HEK293 (cell line): Measurements from ENCODE around the gene HOXA11.

Experiments
- ATF2 ChIP-seq: fragments of 450-650 bp; formaldehyde crosslinking; IDR thresholded peaks from 2 replicates; pipeline ENCODE4 v1.5.1; 2016; ENCODE audit warnings: missing biosample characterization, missing genetic modification characterization, low read depth
- BCL11B ChIP-seq: fragments of 450-650 bp; formaldehyde crosslinking; IDR thresholded peaks from 2 replicates; pipeline ENCODE4 v1.5.1; 2016; ENCODE audit warnings: low read depth, missing biosample characterization, missing genetic modification characterization
- PRDM10 ChIP-seq: fragments of 450-650 bp; formaldehyde crosslinking; IDR thresholded peaks from 2 replicates; pipeline ENCODE4 v1.5.1; 2016; ENCODE audit warnings: missing biosample characterization, missing genetic modification characterization
- PRDM2 ChIP-seq: fragments of 450-650 bp; formaldehyde crosslinking; IDR thresholded peaks from 2 replicates; pipeline ENCODE4 v1.5.1; 2016; ENCODE audit warnings: missing biosample characterization, missing genetic modification characterization, borderline replicate concordance
- PRDM4 ChIP-seq: fragments of 450-650 bp; formaldehyde crosslinking; IDR thresholded peaks from 2 replicates; pipeline ENCODE4 v1.5.1; 2017; ENCODE audit warnings: missing biosample characterization, missing genetic modification characterization
- REPIN1 ChIP-seq: fragments of 450-650 bp; formaldehyde crosslinking; IDR thresholded peaks from 2 replicates; pipeline ENCODE4 v1.5.1; 2017; ENCODE audit warnings: missing biosample characterization, missing genetic modification characterization, low read depth
- TSHZ1 ChIP-seq: fragments of 450-650 bp; formaldehyde crosslinking; IDR thresholded peaks from 2 replicates; pipeline ENCODE4 v1.5.1; 2016; ENCODE audit warnings: missing biosample characterization, missing genetic modification characterization, borderline replicate concordance
- WT1 ChIP-seq: fragments of 450-650 bp; formaldehyde crosslinking; IDR thresholded peaks from 2 replicates; pipeline ENCODE4 v1.5.1; 2016; ENCODE audit warnings: missing biosample characterization, missing genetic modification characterization
- ZBTB1 ChIP-seq: fragments of 450-650 bp; formaldehyde crosslinking; IDR thresholded peaks from 2 replicates; pipeline ENCODE4 v1.5.1; 2016; ENCODE audit warnings: missing biosample characterization, missing genetic modification characterization
- ZBTB17 ChIP-seq: fragments of 450-650 bp; formaldehyde crosslinking; IDR thresholded peaks from 2 replicates; pipeline ENCODE4 v1.5.1; 2016; ENCODE audit warnings: missing biosample characterization, missing genetic modification characterization
- ZBTB20 ChIP-seq: fragments of 450-650 bp; formaldehyde crosslinking; IDR thresholded peaks from 2 replicates; pipeline ENCODE4 v1.5.1; 2016; ENCODE audit warnings: missing biosample characterization, missing genetic modification characterization
- ZBTB8A ChIP-seq: fragments of 450-650 bp; formaldehyde crosslinking; IDR thresholded peaks from 2 replicates; pipeline ENCODE4 v1.5.1; 2016; ENCODE audit warnings: missing biosample characterization, missing genetic modification characterization
- ZNF10 ChIP-seq: fragments of 450-650 bp; formaldehyde crosslinking; IDR thresholded peaks from 2 replicates; pipeline ENCODE4 v1.5.1; 2017; ENCODE audit warnings: missing biosample characterization, missing genetic modification characterization
- ZNF112 ChIP-seq: fragments of 450-650 bp; formaldehyde crosslinking; IDR thresholded peaks from 2 replicates; pipeline ENCODE4 v1.5.0; 2017; ENCODE audit warnings: missing biosample characterization, missing genetic modification characterization
- ZNF2 ChIP-seq: fragments of 450-650 bp; formaldehyde crosslinking; IDR thresholded peaks from 2 replicates; pipeline ENCODE4 v1.5.1; 2016; ENCODE audit warnings: missing biosample characterization, missing genetic modification characterization
- ZNF324 ChIP-seq: fragments of 450-650 bp; formaldehyde crosslinking; IDR thresholded peaks from 2 replicates; pipeline ENCODE4 v1.5.1; 2016; ENCODE audit warnings: missing biosample characterization, missing genetic modification characterization
- ZNF341 ChIP-seq: fragments of 450-650 bp; formaldehyde crosslinking; IDR thresholded peaks from 2 replicates; pipeline ENCODE4; 2016; ENCODE audit warnings: low read depth, missing biosample characterization, missing genetic modification characterization
- ZNF366 ChIP-seq: fragments of 450-650 bp; formaldehyde crosslinking; conservative IDR thresholded peaks from 2 replicates; pipeline ENCODE4 v1.5.1; 2016; ENCODE audit warnings: missing biosample characterization, missing genetic modification characterization
- ZNF37A ChIP-seq: fragments of 450-650 bp; IDR thresholded peaks from 2 replicates; pipeline ENCODE4 v1.5.1; 2018; ENCODE audit warnings: missing biosample characterization, missing genetic modification characterization
- ZNF48 ChIP-seq: fragments of 450-650 bp; formaldehyde crosslinking; IDR thresholded peaks from 2 replicates; pipeline ENCODE4 v1.5.1; 2016; ENCODE audit warnings: missing biosample characterization, missing genetic modification characterization
- ZNF549 ChIP-seq: fragments of 450-650 bp; IDR thresholded peaks from 2 replicates; pipeline ENCODE4 v1.5.1; 2018; ENCODE audit warnings: missing biosample characterization, missing genetic modification characterization, mild to moderate bottlenecking, inconsistent platforms, moderate library complexity
- ZNF776 ChIP-seq: fragments of 450-650 bp; formaldehyde crosslinking; IDR thresholded peaks from 2 replicates; pipeline ENCODE4 v1.5.0; 2017; ENCODE audit warnings: missing biosample characterization, missing genetic modification characterization, borderline replicate concordance
- ZSCAN30 ChIP-seq: fragments of 450-650 bp; IDR thresholded peaks from 2 replicates; pipeline ENCODE4 v1.5.1; 2018; ENCODE audit warnings: missing biosample characterization, mild to moderate bottlenecking, missing genetic modification characterization, moderate library complexity

The HOXA11 gene

GRCh38 chr7:27155816-27156507, 29.1 kb downstream of the HOXA11 start (continued):
- TF ChIP-seq ATF2 (tag by site-specific recombination) (no peak), BCL11B (no peak), ZBTB1 (tag by site-specific recombination) (no peak), PRDM2 (tag by site-specific recombination) (no peak), ZBTB17 (tag by site-specific recombination) (peak; percentile 63), ZNF10 (no peak), WT1 (tag by site-specific recombination) (peak; percentile 51; the same call in 1 of the 2 replicates), ZNF2 (tag by site-specific recombination) (peak; percentile 13; the same call in 1 of the 2 replicates), ZSCAN30 (tag by site-specific recombination) (peak; percentile 35; the same call in 1 of the 2 replicates), ZBTB8A (tag by site-specific recombination) (peak; percentile 89), ZNF112 (no peak), ZNF341 (tag by site-specific recombination) (peak; percentile 94), ZNF776 (tag by site-specific recombination) (no peak), ZNF324 (no peak), REPIN1 (tag by site-specific recombination) (no peak), ZBTB20 (peak; percentile 74), ZNF549 (no peak), ZNF48 (tag by site-specific recombination) (no peak), ZNF37A (tag by site-specific recombination) (no peak), TSHZ1 (tag by site-specific recombination) (no peak), PRDM4 (tag by site-specific recombination) (peak; percentile 53; the same call in 1 of the 2 replicates), PRDM10 (no peak), ZNF366 (tag by site-specific recombination) (peak; percentile 88)
